HG03196 (cell line): Measurements from ENCODE around the gene FGGY.

ENCODE experiments used
- ATAC-seq: cut with Tn5 transposase; IDR thresholded peaks from one replicate; pipeline ENCODE4 v1.9.1; 2021; ENCODE audit not compliant: unreplicated experiment

Gene FGGY

GRCh38 chr1:59378621-59379370 lies 81.9 kb downstream of the FGGY start:
- ATAC-seq: no peak

DNA sequence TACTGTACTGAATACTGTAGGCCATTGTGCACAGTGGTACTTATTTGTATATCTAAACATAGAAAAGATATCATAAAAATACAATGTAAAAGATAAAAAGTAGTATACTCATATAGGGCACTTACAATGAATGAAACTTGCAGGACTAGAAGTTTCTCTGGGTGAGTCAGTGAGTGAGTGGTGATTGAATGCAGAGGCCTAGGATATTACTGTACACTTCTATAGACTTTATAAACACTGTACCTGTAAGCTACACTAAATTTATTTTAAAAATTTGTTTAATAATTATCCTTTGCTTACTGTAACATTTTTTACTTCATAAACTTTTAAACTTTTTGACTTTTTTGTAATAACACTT lies 82.5 kb downstream of the FGGY start:
- ATAC-seq: no peak

- no peak for ATAC-seq
Observed at GRCh38 chr1:59383963-59384362, 87.1 kb downstream of the FGGY start.

DNA sequence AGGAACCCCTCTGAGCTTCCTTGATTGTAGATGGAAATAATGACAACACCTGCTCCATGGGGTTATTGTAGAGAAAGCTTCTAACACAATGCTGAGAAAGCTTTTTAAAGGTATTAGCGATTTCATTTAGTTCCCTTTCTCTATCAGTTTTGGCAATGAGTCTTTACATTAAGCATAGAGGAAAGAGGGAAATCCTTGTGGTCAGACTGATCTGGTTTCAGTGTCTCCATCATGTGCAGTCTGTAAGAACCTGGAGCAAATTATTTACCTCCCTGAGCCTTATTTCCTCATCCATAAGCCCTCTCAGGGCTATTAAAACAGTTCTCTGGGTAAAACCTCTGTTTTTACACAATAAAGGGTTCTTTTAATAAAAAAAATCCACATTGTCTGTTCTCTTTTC lies 87.5 kb downstream of the FGGY start:
- no peak for ATAC-seq

GRCh38 chr1:59388191-59388590 lies 91.3 kb downstream of the FGGY start:
- ATAC-seq: no peak

DNA sequence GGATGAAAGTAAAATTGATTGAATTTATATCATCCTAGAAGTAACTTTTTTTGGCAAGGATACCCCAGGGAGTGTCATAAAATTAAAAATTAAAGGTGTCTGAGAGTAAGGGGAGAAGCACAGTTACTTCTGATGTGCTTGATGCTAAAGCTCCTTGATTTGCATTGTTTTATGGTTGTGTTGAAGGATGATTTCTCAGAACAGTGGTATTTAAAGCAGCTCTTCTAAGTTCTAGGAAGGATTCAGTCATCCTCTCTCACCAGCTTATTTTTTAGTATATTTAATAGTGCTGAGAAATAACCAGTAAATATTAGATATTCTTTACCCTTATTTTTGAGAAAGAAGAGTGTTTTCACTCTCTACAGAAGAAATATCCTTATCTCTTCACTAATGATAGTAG lies 93.0 kb downstream of the FGGY start:
- no peak for ATAC-seq

DNA sequence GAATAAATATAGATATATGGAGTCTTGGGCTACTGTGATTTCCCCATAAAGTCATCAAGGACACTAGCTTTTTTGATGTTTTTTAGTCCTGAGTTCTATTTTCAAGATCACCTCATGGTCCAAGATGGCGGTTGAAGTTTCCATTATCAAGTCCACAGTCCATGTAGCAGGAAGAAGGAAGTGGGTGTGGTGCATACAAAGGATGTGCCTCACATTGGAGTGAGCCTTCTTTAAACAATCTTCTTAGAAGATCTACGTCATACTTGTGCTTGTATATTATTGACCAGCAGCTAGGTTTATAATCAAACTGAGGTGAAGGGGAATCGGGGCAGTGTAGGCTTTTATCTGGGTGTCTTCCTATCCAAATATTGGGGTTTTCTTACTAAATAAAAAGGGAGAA lies 93.4 kb downstream of the FGGY start:
- no peak for ATAC-seq

DNA sequence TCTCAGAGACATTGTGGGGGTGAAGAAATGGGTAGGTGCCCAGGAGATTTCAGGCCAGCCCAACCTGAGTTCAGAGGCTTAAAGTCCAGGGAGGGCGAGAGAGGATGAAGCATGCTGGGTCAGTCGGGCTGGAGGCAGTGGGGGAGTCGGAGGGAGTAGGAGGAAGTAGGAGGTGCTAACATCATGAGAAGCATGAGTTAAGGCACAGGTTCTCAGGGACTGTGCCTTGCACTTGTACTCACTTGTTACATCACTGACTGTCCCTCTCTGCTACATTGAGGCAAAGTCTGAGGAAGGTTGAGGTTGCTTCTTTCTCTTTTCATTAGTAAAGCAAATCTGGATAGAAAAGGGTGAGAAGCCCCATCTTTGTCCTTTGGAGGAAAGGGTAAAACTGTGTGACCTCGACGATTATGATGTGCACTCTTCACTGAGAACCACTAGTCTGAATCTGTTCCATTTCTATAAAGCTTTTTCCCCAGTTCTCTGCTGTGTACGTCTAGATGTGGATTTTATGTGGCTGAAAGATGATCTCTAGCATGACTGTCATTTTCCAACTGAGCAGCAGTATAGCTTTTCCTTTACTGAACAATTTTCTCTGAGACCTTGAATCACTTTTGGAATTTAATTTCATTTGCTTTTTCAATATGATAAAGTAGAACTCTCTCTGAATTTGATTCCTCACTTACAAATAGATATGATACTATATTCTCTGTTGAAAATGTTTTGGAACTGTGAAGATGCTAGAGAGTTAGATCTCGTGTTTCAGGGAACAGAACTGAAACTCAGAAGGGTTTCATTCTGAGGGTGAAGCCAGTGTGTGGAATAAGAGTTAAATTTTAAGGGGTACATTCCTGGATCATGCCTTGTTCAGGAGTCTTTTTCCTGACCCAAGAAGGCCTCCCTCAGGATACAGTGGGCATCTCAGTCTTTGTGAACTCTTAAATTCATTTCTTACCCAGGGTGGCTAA lies 94.6 kb downstream of the FGGY start:
- no peak for ATAC-seq

- ATAC-seq: no peak
Observed at GRCh38 chr1:59393211-59394180, 96.6 kb downstream of the FGGY start.

DNA sequence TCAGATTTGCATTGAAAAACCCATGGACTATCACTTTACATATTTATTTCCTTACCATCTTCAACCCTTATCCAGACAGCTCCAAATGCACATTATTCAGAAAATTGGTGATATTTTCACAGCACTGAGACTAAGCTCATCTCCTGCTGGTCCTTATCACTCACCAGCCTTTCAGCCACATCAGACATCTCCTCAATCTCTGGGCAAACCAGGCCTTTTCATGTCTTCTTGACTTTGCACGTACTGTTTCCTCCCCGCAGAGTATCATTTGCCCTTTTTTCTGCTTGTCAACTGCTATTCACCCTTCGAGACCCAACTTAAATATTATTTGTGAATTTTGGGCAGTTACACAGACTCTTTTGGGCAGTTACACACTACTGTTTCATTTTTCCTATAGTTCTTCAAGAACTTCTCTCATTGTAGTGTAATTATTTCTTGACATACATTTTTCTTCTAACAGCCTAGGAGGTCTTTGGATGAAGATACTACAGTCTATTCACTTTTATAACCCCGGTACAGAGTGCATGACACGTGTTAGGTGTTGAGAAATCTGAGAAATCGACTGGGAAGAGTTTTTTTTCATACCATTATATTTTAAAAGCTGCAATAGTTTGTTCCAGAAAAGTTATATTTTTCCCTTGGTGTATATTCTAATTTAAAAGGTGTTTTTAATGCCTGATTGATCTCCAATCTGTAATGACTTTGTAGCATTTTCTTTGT lies 98.0 kb downstream of the FGGY start:
- no peak for ATAC-seq

DNA sequence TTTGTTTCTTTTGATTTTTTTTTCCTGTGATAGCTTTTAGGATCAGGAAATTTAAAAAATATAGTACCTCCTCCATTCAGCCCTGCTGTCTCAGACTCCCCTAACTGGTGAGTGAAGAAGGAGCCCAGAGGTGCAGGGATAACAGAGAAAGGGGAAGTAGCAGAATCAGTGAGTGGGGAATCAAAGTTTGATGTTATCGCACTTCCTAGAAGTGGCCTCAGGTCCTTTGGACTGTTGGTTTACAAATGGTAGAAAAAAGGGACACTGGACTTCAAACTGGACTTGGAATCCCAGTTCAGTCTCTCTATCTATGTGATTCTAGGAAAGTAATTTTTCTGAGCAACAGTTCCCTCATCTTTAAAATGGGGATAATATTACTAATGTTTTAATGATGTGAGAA lies 99.5 kb downstream of the FGGY start:
- ATAC-seq: no peak

GRCh38 chr1:59397139-59397858 lies 100.4 kb downstream of the FGGY start:
- no peak for ATAC-seq

- ATAC-seq: no peak
Observed at GRCh38 chr1:59399642-59400041, 102.7 kb downstream of the FGGY start.

DNA sequence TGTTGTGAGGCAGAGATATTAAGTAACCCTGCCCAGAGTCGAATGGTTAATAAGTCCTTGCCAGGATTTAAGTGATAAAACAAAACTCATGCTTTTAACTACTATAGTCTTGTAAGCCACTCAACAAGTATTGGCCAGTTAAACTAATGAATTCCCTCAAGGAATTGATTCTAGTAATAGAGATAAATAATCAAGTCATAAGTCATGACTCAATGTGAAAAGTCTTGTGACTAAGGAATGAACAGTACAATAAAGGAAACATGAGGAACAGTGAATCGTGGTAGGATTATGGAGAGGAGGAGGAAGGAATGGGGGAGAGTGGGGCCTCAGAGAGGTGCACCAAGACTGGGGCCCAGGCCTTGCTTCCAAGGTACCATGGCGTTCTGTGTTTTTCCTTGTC lies 104.7 kb downstream of the FGGY start:
- ATAC-seq: no peak

DNA sequence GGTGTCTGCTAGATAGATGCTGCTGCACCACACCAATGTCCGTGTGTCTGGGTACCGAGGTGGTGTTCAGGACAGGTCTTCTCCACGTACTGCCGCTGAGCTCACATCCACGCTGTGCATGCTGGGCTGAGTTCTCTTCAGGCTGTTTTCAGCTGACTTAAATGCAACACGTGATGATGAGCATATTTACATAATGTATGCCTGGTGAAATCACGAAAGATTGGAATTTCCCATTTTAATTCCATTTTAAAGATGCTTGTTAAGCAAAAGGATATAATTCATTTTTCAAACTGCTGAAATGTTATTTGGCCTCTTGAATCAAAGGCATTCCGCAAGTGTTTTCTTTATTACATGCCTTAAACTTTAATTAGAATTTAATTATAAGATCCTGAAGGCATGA lies 107.9 kb downstream of the FGGY start:
- ATAC-seq: no peak

- ATAC-seq: no peak
Observed at GRCh38 chr1:59406437-59407164, 109.7 kb downstream of the FGGY start.

GRCh38 chr1:59408608-59409240 lies 111.8 kb downstream of the FGGY start:
- no peak for ATAC-seq

DNA sequence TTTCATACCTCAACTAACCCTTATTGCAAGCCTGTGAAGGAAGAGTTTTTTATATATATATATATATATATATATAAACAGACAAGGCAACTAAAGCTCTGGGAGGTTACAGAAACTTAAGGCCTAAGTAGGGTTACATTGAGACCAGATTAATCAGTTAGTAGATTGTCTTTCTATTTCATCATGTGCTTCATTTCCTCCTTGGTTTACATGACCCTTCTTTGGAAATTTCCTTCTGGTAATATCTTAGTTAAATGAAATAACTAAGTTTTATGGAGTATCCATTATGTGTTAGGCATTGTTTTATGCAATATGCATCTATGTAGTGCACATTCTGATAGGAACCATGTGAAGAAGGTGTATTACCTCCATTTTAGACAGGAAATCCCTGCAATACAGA lies 112.7 kb downstream of the FGGY start:
- no peak for ATAC-seq

GRCh38 chr1:59409986-59410385 lies 113.1 kb downstream of the FGGY start:
- no peak for ATAC-seq
